A549 (cell line): ENCODE results near the gene KAT6B. TPM values are rescaled to one million over a fixed set of nuclear protein-coding genes. Genes with fewer than 3 reads are reported as not detected.

Experiments
- ATAC-seq, 2 experiments: fragments of 200-7000 bp in 1 of 2; fragments of >200 bp in 1 of 2; cut with Nextera tagmentation in 1 of 2; cut with Tn5 transposase in 1 of 2; 3 replicates each; pipeline versions ENCODE4 v1.8.0 to v1.9.1; 2018 to 2020; ENCODE audit warnings: mild to moderate bottlenecking in 1 of 2, moderate library complexity in 1 of 2
- CTCF ChIA-PET: fragments of 300-600 bp; sonication (Branson Sonifier 250); formaldehyde crosslinking; extraction: SDS; loops from one replicate; lab custom pipeline; 2021; ENCODE audit warnings: antibody characterized with exemption, inconsistent platforms; lab: Yijun Ruan, JAX
- POLR2A ChIA-PET: fragments of 350-600 bp; formaldehyde crosslinking; extraction: SDS; loops from one replicate; lab custom pipeline; 2021; ENCODE audit warnings: antibody characterized with exemption, inconsistent platforms; lab: Yijun Ruan, JAX
- DNase-seq, 2 experiments: peaks; one replicate each; pipeline versions ENCODE4 v3.0.0 to v3.0.0-alpha.2; 2011 to 2016; ENCODE audit warnings: low read depth in 1 of 2, low spot score in 1 of 2
- FAIRE-seq: peaks from 2 replicates; lab custom pipeline; 2011; peaks lifted over from hg19 to GRCh38; lab: Jason Lieb, UNC
- H3K27ac ChIP-seq, 2 experiments: fragments of >200 bp; sonication (Bioruptor Twin); formaldehyde crosslinking; 3 replicates each; pipeline ENCODE4 v1.5.1; 2016 to 2017
- H3K4me1 ChIP-seq: fragments of >200 bp; sonication (Bioruptor Twin); formaldehyde crosslinking; 3 replicates; pipeline ENCODE4 v1.6.1; 2016
- H3K4me2 ChIP-seq: fragments of >200 bp; sonication (Bioruptor Twin); formaldehyde crosslinking; 3 replicates; pipeline ENCODE4 v1.6.1; 2016
- H3K4me3 ChIP-seq: fragments of >200 bp; sonication (Bioruptor Twin); formaldehyde crosslinking; 3 replicates; pipeline ENCODE4 v1.5.1; 2016
- H3K9me3 ChIP-seq: fragments of >200 bp; sonication (Bioruptor Twin); formaldehyde crosslinking; 3 replicates; pipeline ENCODE4 v1.6.1; 2016
- CBX2 ChIP-seq: fragments of 200-600 bp; sonication (generic); IDR thresholded peaks from 2 replicates; pipeline ENCODE4 v1.6.1; 2016; ENCODE audit warnings: low read depth, mild to moderate bottlenecking, borderline replicate concordance
- CBX8 ChIP-seq: fragments of 200-600 bp; sonication (generic); IDR thresholded peaks from 2 replicates; pipeline ENCODE4 v1.6.1; 2016
- EHMT2 ChIP-seq: fragments of 200-600 bp; sonication (generic); IDR thresholded peaks from 2 replicates; pipeline ENCODE4 v1.6.1; 2016; ENCODE audit warnings: antibody characterized with exemption, low read depth, mild to moderate bottlenecking, moderate library complexity
- ESRRA ChIP-seq: fragments of 150-350 bp; IDR thresholded peaks from 2 replicates; pipeline ENCODE4 v1.6.1; 2014; ENCODE audit warnings: mild to moderate bottlenecking, low read length, borderline replicate concordance
- GATA3 ChIP-seq: IDR thresholded peaks from 2 replicates; pipeline ENCODE4 v1.6.1; 2012; ENCODE audit warnings: borderline replicate concordance
- HOXB5 ChIP-seq: fragments of 250-450 bp; sonication (Bioruptor Pico); IDR thresholded peaks from 2 replicates; pipeline ENCODE4 v1.5.0; 2020; ENCODE audit warnings: mild to moderate bottlenecking, moderate library complexity
- JUN ChIP-seq, 2 experiments: fragments of >200 bp; sonication (Bioruptor Twin); formaldehyde crosslinking; IDR thresholded peaks; 2 replicates in 1 of 2; 3 replicates in 1 of 2; pipeline ENCODE4 v1.6.1; 2016 to 2017
- KDM1A ChIP-seq: fragments of 200-600 bp; sonication (generic); IDR thresholded peaks from 2 replicates; pipeline ENCODE4 v1.6.1; 2016; ENCODE audit warnings: low read depth, mild to moderate bottlenecking
- MAFK ChIP-seq: fragments of 450-650 bp; IDR thresholded peaks from 2 replicates; pipeline ENCODE4 v1.6.1; 2014; ENCODE audit not compliant: partially characterized antibody
- POLR2AphosphoS2 ChIP-seq: conservative IDR thresholded peaks from 2 replicates; pipeline ENCODE4 v1.6.1; 2012; ENCODE audit warnings: low read length, improper control_type of control experiment, inconsistent platforms
- SMC3 ChIP-seq: fragments of >200 bp; sonication (Bioruptor Twin); formaldehyde crosslinking; IDR thresholded peaks from 3 replicates; pipeline ENCODE4 v1.6.1; 2018; ENCODE audit warnings: inconsistent platforms
- TP53 ChIP-seq: fragments of 250-450 bp; sonication (Bioruptor Pico); IDR thresholded peaks from 2 replicates; pipeline ENCODE4 v1.5.0; 2021; ENCODE audit warnings: mild to moderate bottlenecking, moderate library complexity
- ZC3H11A ChIP-seq: fragments of 450-650 bp; IDR thresholded peaks from 2 replicates; pipeline ENCODE4 v1.6.1; 2014; ENCODE audit warnings: antibody characterized with exemption, mild to moderate bottlenecking
- ZNF302 ChIP-seq: fragments of 250-450 bp; sonication (Bioruptor Pico); IDR thresholded peaks from 2 replicates; pipeline ENCODE4 v1.9.0; 2021; ENCODE audit warnings: inconsistent platforms, mild to moderate bottlenecking, moderate library complexity
- WGBS: methylation state at CpG from one replicate; pipeline ENCODE4 v1.1.6; 2017; ENCODE audit errors: missing lambda C conversion rate; 5-methylcytosine and 5-hydroxymethylcytosine counted together
- polyA plus RNA-seq, 4 experiments: library from polyadenylated mRNA; depleted of rRNA in 3 of 4; stranded (reverse); fragments of >200 nt; fragmentation: RNase III in 1 of 4; extraction: RNeasy Plus Mini Kit Qiagen cat#74134 plus additional on column Dnase treatment in 1 of 4; gene quantifications; 2 replicates in 3 of 4; 3 replicates in 1 of 4; pipeline ENCODE4 v1.2.3, GENCODE V29; 2011 to 2017
- TF ChIP-seq, protein P1 (sequence below): fragments of 200-600 bp; sonication (generic); IDR thresholded peaks from 2 replicates; pipeline ENCODE4 v1.6.1; 2016; ENCODE audit warnings: antibody characterized with exemption, mild to moderate bottlenecking, moderate library complexity
- TF ChIP-seq, protein P2 (sequence below): fragments of 250-450 bp; sonication (Bioruptor Pico); IDR thresholded peaks from 2 replicates; pipeline ENCODE4 v1.5.0; 2021; ENCODE audit warnings: mild to moderate bottlenecking, moderate library complexity, borderline replicate concordance
- TF ChIP-seq, protein P3 (sequence below): IDR thresholded peaks from 2 replicates; pipeline ENCODE4 v1.6.1; 2012
- TF ChIP-seq, protein P4 (sequence below): IDR thresholded peaks from 2 replicates; pipeline ENCODE4 v1.6.1; 2012

KAT6B gene
- polyA plus RNA-seq, 2 of the 4 experiments (the other 2 are of a cell fraction), result 5.6 to 5.7 TPM

DNA sequence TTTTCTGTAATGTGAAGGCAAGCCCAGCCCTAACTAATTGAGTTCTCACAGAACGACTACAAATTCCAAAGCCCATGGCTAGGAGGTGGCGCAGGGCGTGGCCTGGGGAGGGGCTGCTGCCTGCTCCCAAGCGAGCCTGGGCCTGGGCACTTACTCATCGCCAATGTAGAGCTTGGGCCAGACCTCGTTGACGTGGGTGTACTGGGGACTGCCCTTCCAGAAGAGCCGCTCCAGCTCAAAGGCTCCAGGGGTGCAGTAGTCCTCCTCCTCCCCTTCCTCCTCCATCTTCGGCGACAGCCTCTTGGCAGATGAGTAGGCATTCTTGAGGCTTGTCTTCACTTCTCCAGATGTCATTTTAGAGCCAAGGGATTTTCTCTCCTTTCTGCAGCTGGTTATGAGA is 231.8 kb downstream of the KAT6B start:
- POLR2A ChIA-PET, result no interaction called here
- FAIRE-seq, result no peak

DNA sequence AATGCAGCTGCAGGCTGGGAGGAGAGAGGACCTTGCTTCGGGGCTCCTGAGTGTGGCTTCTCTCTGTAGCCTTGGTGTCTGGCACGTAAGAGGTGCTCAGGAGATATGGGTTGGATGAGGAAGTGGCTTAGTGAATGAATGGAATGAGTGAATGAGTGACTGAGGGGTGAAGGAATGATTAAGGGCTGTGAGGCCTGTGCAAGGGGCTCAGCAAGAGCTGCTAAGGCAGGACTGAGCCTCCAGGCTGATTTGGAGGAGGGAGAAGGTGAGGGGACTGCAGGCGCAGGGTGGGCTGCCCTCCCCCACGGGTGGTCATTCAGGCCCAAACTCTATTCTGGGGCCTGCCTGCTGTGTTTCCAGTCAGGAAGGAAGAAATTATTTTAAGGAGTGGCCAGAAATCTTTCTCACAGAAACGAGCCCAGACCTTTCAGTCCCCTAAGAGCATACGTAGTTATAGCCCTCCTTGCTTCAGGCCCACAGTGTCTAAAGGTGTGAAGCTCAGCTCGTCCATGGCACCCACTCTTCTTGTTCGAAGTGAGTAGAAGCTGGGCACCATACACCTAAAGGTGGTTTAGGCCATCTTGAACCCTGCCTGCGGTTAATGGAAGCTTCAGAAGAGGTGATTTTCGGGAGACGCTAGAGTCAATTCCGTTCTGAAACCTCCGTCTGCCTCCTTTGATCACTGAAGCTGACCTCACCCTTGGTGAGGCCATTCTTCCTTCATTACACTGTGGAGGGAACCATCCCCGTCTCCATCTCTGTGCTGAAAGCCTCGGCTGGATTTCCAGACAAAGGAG is 235.5 kb downstream of the KAT6B start:
- TF ChIP-seq, protein P1, sequence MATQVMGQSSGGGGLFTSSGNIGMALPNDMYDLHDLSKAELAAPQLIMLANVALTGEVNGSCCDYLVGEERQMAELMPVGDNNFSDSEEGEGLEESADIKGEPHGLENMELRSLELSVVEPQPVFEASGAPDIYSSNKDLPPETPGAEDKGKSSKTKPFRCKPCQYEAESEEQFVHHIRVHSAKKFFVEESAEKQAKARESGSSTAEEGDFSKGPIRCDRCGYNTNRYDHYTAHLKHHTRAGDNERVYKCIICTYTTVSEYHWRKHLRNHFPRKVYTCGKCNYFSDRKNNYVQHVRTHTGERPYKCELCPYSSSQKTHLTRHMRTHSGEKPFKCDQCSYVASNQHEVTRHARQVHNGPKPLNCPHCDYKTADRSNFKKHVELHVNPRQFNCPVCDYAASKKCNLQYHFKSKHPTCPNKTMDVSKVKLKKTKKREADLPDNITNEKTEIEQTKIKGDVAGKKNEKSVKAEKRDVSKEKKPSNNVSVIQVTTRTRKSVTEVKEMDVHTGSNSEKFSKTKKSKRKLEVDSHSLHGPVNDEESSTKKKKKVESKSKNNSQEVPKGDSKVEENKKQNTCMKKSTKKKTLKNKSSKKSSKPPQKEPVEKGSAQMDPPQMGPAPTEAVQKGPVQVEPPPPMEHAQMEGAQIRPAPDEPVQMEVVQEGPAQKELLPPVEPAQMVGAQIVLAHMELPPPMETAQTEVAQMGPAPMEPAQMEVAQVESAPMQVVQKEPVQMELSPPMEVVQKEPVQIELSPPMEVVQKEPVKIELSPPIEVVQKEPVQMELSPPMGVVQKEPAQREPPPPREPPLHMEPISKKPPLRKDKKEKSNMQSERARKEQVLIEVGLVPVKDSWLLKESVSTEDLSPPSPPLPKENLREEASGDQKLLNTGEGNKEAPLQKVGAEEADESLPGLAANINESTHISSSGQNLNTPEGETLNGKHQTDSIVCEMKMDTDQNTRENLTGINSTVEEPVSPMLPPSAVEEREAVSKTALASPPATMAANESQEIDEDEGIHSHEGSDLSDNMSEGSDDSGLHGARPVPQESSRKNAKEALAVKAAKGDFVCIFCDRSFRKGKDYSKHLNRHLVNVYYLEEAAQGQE, result no peak
- TF ChIP-seq, protein P2, sequence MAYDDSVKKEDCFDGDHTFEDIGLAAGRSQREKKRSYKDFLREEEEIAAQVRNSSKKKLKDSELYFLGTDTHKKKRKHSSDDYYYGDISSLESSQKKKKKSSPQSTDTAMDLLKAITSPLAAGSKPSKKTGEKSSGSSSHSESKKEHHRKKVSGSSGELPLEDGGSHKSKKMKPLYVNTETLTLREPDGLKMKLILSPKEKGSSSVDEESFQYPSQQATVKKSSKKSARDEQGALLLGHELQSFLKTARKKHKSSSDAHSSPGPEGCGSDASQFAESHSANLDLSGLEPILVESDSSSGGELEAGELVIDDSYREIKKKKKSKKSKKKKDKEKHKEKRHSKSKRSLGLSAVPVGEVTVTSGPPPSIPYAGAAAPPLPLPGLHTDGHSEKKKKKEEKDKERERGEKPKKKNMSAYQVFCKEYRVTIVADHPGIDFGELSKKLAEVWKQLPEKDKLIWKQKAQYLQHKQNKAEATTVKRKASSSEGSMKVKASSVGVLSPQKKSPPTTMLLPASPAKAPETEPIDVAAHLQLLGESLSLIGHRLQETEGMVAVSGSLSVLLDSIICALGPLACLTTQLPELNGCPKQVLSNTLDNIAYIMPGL, result no peak
- TF ChIP-seq, protein P3, sequence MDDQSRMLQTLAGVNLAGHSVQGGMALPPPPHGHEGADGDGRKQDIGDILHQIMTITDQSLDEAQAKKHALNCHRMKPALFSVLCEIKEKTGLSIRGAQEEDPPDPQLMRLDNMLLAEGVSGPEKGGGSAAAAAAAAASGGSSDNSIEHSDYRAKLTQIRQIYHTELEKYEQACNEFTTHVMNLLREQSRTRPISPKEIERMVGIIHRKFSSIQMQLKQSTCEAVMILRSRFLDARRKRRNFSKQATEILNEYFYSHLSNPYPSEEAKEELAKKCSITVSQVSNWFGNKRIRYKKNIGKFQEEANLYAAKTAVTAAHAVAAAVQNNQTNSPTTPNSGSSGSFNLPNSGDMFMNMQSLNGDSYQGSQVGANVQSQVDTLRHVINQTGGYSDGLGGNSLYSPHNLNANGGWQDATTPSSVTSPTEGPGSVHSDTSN, result no peak
- TF ChIP-seq GATA3, result no peak
- no peak for TF ChIP-seq ZNF302 (CRISPR knock-in tag)
- TF ChIP-seq CBX8, result no peak
- no peak for TF ChIP-seq POLR2AphosphoS2
- TF ChIP-seq ZC3H11A, result no peak
- TF ChIP-seq HOXB5 (CRISPR knock-in tag), result no peak
- no peak for TF ChIP-seq EHMT2
- no peak for TF ChIP-seq JUN (IDR thresholded peaks at IDR 0.05)
- no peak for TF ChIP-seq ESRRA
- TF ChIP-seq SMC3, result no peak
- no peak for FAIRE-seq
- ChIA-PET POLR2A (no interaction called here), CTCF (no interaction called here)
- no peak overlapping the region for H3K27ac ChIP-seq
- H3K4me1 ChIP-seq, result no peaks in the 10 kb centered on the region
- no peak for ATAC-seq
- WGBS, result 70% methylated on average over 15 of the region's 15 CpGs
- H3K9me3 ChIP-seq, result peaks cover 11% of the 10 kb centered on the region; the same call in 2 of the 3 replicates
- DNase-seq, result no peak
- H3K4me2 ChIP-seq, result no peak overlapping the region
- no peak overlapping the region for H3K4me3 ChIP-seq

More for the DNA sequence above, 231.8 kb downstream of the KAT6B start:
- ATAC-seq, result no peak
- H3K4me1 ChIP-seq, result peaks cover 5% of the 10 kb centered on the region; the same call in 1 of the 3 replicates
- H3K4me2 ChIP-seq, result no peak overlapping the region
- no peak overlapping the region for H3K27ac ChIP-seq
- TF ChIP-seq TP53 (CRISPR knock-in tag), result no peak
- TF ChIP-seq, protein P4, sequence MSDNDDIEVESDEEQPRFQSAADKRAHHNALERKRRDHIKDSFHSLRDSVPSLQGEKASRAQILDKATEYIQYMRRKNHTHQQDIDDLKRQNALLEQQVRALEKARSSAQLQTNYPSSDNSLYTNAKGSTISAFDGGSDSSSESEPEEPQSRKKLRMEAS, result no peak
- no peak for TF ChIP-seq CBX2
- TF ChIP-seq CBX8, result no peak
- TF ChIP-seq MAFK, result no peak
- no peak for TF ChIP-seq KDM1A
- H3K4me3 ChIP-seq, result no peak overlapping the region
- 85% methylated on average over 10 of the region's 10 CpGs for WGBS
- DNase-seq, result no peak
- H3K9me3 ChIP-seq, result peaks cover 11% of the 10 kb centered on the region; the same call in 2 of the 3 replicates
- CTCF ChIA-PET, result interaction anchor here (0.7 to 1.6 kb wide), 2 partner anchors 10 to 882 kb away, joined by 3 to 4 read pairs; no protein-coding TSS in a partner anchor
